Astrocyte (in vitro differentiated cells and primary cell): ENCODE measurements around the gene DUS3L. TPM values are rescaled to one million over a fixed set of nuclear protein-coding genes. Genes with fewer than 3 reads are reported as not detected.

ENCODE experiments used
- DNase-seq: peaks from one replicate; pipeline ENCODE4 v3.0.0-alpha.2; 2010; ENCODE audit warnings: low read depth
- FAIRE-seq: peaks from 2 replicates; lab custom pipeline; 2011; peaks lifted over from hg19 to GRCh38; lab: Jason Lieb, UNC
- H2AFZ ChIP-seq: 2 replicates; pipeline ENCODE4 v1.6.0; 2012; ENCODE audit warnings: low read depth, low read length, inconsistent platforms
- H3K27ac ChIP-seq: 2 replicates; pipeline ENCODE4 v1.5.1; 2011; ENCODE audit warnings: low read depth, low read length, inconsistent platforms
- H3K27me3 ChIP-seq: 2 replicates; pipeline ENCODE4 v1.6.0; 2011; ENCODE audit warnings: low read length, inconsistent platforms; ENCODE audit not compliant: insufficient read depth
- H3K36me3 ChIP-seq: 2 replicates; pipeline ENCODE4 v1.5.1; 2011; ENCODE audit warnings: low read length, inconsistent platforms; ENCODE audit not compliant: insufficient read depth
- H3K4me1 ChIP-seq: 2 replicates; pipeline ENCODE4 v1.5.1; 2011; ENCODE audit warnings: low read length, inconsistent platforms; ENCODE audit not compliant: insufficient read depth
- H3K4me2 ChIP-seq: 2 replicates; pipeline ENCODE4 v1.6.0; 2012; ENCODE audit warnings: low read length, inconsistent platforms
- H3K4me3 ChIP-seq: 2 replicates; pipeline ENCODE4 v1.5.1; 2011; ENCODE audit warnings: low read depth, mild to moderate bottlenecking, low read length, inconsistent platforms; ENCODE audit not compliant: insufficient read depth
- H3K79me2 ChIP-seq: 2 replicates; pipeline ENCODE4 v1.6.0; 2012; ENCODE audit warnings: mild to moderate bottlenecking, low read length, inconsistent platforms; ENCODE audit not compliant: insufficient read depth
- H3K9ac ChIP-seq: 2 replicates; pipeline ENCODE4 v1.6.0; 2012; ENCODE audit warnings: mild to moderate bottlenecking, low read length, inconsistent platforms
- H3K9me3 ChIP-seq: 2 replicates; pipeline ENCODE4 v1.5.1; 2012; ENCODE audit warnings: low read depth, mild to moderate bottlenecking, low read length, inconsistent platforms; ENCODE audit not compliant: insufficient read depth
- H4K20me1 ChIP-seq: 2 replicates; pipeline ENCODE4 v1.6.0; 2012; ENCODE audit warnings: low read length, inconsistent platforms; ENCODE audit not compliant: insufficient read depth
- H3K27ac Mint-ChIP-seq: one replicate; pipeline ENCODE4 v1.8.0; 2021; ENCODE audit warnings: mild to moderate bottlenecking, mixed read lengths; ENCODE audit not compliant: unreplicated experiment
- H3K27me3 Mint-ChIP-seq: one replicate; pipeline ENCODE4 v1.8.0; 2021; ENCODE audit warnings: low read depth, mixed read lengths; ENCODE audit not compliant: unreplicated experiment
- H3K36me3 Mint-ChIP-seq: one replicate; pipeline ENCODE4 v1.8.0; 2021; ENCODE audit warnings: low read depth, mixed read lengths; ENCODE audit not compliant: unreplicated experiment
- H3K4me1 Mint-ChIP-seq: one replicate; pipeline ENCODE4 v1.8.0; 2021; ENCODE audit warnings: low read depth, mixed read lengths; ENCODE audit not compliant: unreplicated experiment
- H3K4me3 Mint-ChIP-seq: one replicate; pipeline ENCODE4 v1.8.0; 2021; ENCODE audit warnings: mild to moderate bottlenecking, moderate library complexity, mixed read lengths; ENCODE audit not compliant: unreplicated experiment
- H3K9me3 Mint-ChIP-seq: one replicate; pipeline ENCODE4 v1.8.0; 2021; ENCODE audit warnings: mild to moderate bottlenecking, mixed read lengths; ENCODE audit not compliant: unreplicated experiment
- CTCF ChIP-seq: IDR thresholded peaks from 2 replicates; pipeline ENCODE4 v1.5.1; 2011; ENCODE audit warnings: low read depth, mild to moderate bottlenecking, inconsistent platforms, low read length, moderate library complexity; ENCODE audit not compliant: insufficient read depth
- EZH2 ChIP-seq: IDR thresholded peaks from 2 replicates; pipeline ENCODE4 v1.6.1; 2012; ENCODE audit warnings: mild to moderate bottlenecking, low read length, inconsistent platforms; ENCODE audit not compliant: insufficient read depth
- total RNA-seq: library from RNA; stranded (reverse); gene quantifications from 2 replicates; pipeline ENCODE4 v1.2.1, GENCODE V29; 2021

The DUS3L gene
- total RNA-seq, 1 donor from 2014 or later: 18.4 TPM

- Mint-ChIP-seq H3K9me3 (no peaks in the 10 kb centered on the region), H3K4me3 (peak overlapping the region; percentile 72), H3K27ac (no peak overlapping the region), H3K4me1 (no peaks in the 10 kb centered on the region), H3K27me3 (peaks cover 42% of the 10 kb centered on the region), H3K36me3 (no peaks in the 10 kb centered on the region)
- FAIRE-seq (no peak), DNase-seq (peak; percentile 47)
- H3K4me3 ChIP-seq: peak overlapping the region; percentile 21
- no peaks in the 10 kb centered on the region for H4K20me1 ChIP-seq
- H3K36me3 ChIP-seq: no peaks in the 10 kb centered on the region
- peaks cover 5% of the 10 kb centered on the region for H3K4me1 ChIP-seq
- peak overlapping the region; percentile 86 for H3K4me2 ChIP-seq
- peaks cover 20% of the 10 kb centered on the region for H3K27me3 ChIP-seq
- H3K9me3 ChIP-seq: no peaks in the 10 kb centered on the region
- H3K9ac ChIP-seq: peak overlapping the region; percentile 40
- H2AFZ ChIP-seq: peak overlapping the region; percentile 58
- TF ChIP-seq CTCF: peak; percentile 66
- no peak for TF ChIP-seq EZH2
- no peaks in the 10 kb centered on the region for H3K79me2 ChIP-seq
- H3K27ac ChIP-seq: no peak overlapping the region
These were observed 13.0 kb upstream of the DUS3L start for GRCh38 chr19:5803752-5804515.

DNA sequence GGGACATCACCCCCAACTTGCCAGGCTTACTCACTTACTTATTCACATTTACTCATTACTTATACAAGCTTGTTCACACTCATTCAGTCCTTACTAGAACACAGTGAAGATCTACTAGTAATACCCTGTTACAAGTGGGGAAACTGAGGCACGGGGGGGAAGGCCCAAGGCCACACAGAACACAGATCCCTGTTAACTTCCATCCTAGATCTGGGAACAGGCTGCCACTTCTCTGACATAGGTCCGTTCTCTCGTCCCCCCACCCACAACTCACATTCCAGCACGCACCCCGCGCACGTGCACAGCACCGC is 12.4 kb upstream of the DUS3L start:
- no peaks in the 10 kb centered on the region for H3K79me2 ChIP-seq
- peak overlapping the region; percentile 26 for H3K27ac Mint-ChIP-seq
- H3K9ac ChIP-seq: peak overlapping the region; percentile 40
- no peaks in the 10 kb centered on the region for H4K20me1 ChIP-seq
- H3K4me2 ChIP-seq: peak overlapping the region; percentile 86
- H3K4me3 ChIP-seq: no peak overlapping the region
- H3K9me3 Mint-ChIP-seq: no peaks in the 10 kb centered on the region
- H3K27ac ChIP-seq: no peak overlapping the region
- H3K4me1 ChIP-seq: peaks cover 5% of the 10 kb centered on the region
- no peaks in the 10 kb centered on the region for H3K36me3 ChIP-seq
- no peak for DNase-seq
- no peaks in the 10 kb centered on the region for H3K36me3 Mint-ChIP-seq
- no peak for TF ChIP-seq EZH2
- TF ChIP-seq CTCF: no peak
- no peak overlapping the region for H3K4me3 Mint-ChIP-seq
- H3K9me3 ChIP-seq: no peaks in the 10 kb centered on the region
- peaks cover 20% of the 10 kb centered on the region for H3K27me3 ChIP-seq
- H2AFZ ChIP-seq: peak overlapping the region; percentile 58
- peaks cover 44% of the 10 kb centered on the region for H3K27me3 Mint-ChIP-seq
- FAIRE-seq: no peak
- H3K4me1 Mint-ChIP-seq: no peaks in the 10 kb centered on the region
